HG03139 (cell line): ENCODE data around the gene LILRB2.
"Not testable (repeated sequence)": the region's sequence is repeated elsewhere in the genome, so short reads cannot be mapped to it uniquely, and the experiment has no call there.

Experiments
- ATAC-seq: cut with Tn5 transposase; IDR thresholded peaks from one replicate; pipeline ENCODE4 v1.9.1; 2021; ENCODE audit not compliant: unreplicated experiment

Gene LILRB2

GRCh38 chr19:54281007-54281728 is at the start of gene LILRB2:
Gene LILRB2, minus strand, starts transcription at chr19:54281110. Its CDS starts 614 bp downstream, at chr19:54280496.
- no peak for ATAC-seq

GRCh38 chr19:54329476-54330165 is 48.7 kb upstream of the LILRB2 start:
- no peak for ATAC-seq

GRCh38 chr19:54328781-54329180 is 47.9 kb upstream of the LILRB2 start:
- not testable (repeated sequence) for ATAC-seq

- no peak for ATAC-seq
Observed at GRCh38 chr19:54325631-54326030, 44.7 kb upstream of the LILRB2 start.

GRCh38 chr19:54325194-54325621 is 44.3 kb upstream of the LILRB2 start:
- ATAC-seq, result no peak

- ATAC-seq, result no peak
Observed at GRCh38 chr19:54324071-54324470, 43.2 kb upstream of the LILRB2 start.

GRCh38 chr19:54322934-54323333 is 42.0 kb upstream of the LILRB2 start:
- not testable (repeated sequence) for ATAC-seq

GRCh38 chr19:54322295-54322694 is 41.4 kb upstream of the LILRB2 start:
- ATAC-seq, result not testable (repeated sequence)

GRCh38 chr19:54319892-54320670 is 39.2 kb upstream of the LILRB2 start:
- ATAC-seq, result no peak

GRCh38 chr19:54319049-54319448 is 38.1 kb upstream of the LILRB2 start:
- no peak for ATAC-seq

GRCh38 chr19:54317965-54318240 is 37.0 kb upstream of the LILRB2 start:
- no peak for ATAC-seq

- ATAC-seq, result no peak
Observed at GRCh38 chr19:54317108-54317964, 36.4 kb upstream of the LILRB2 start.

- ATAC-seq, result no peak
Observed at GRCh38 chr19:54316746-54317107, 35.8 kb upstream of the LILRB2 start.

- no peak for ATAC-seq
Observed at GRCh38 chr19:54315956-54316355, 35.0 kb upstream of the LILRB2 start.

- ATAC-seq, result no peak
Observed at GRCh38 chr19:54312436-54313377, 31.8 kb upstream of the LILRB2 start, which contains the start of gene LILRA5. Gene LILRA5, minus strand, starts transcription at chr19:54313166. Its CDS starts 147 bp downstream, at chr19:54313019.

- no peak for ATAC-seq
Observed at GRCh38 chr19:54312011-54312410, 31.1 kb upstream of the LILRB2 start.

GRCh38 chr19:54311486-54311885 is 30.6 kb upstream of the LILRB2 start:
- ATAC-seq, result no peak

GRCh38 chr19:54310543-54310942 is 29.6 kb upstream of the LILRB2 start:
- no peak for ATAC-seq

GRCh38 chr19:54309811-54310210 is 28.9 kb upstream of the LILRB2 start:
- no peak for ATAC-seq
